ENCODE measurements around the gene TP53BP1.

- TF ChIP-seq ZNF775 (CRISPR knock-in tag; IDR thresholded peaks at IDR 0.05; ENCODE audit: borderline replicate concordance): no peak
- no peak for TF ChIP-seq SETDB1 (CRISPR knock-in tag; IDR thresholded peaks at IDR 0.05; ENCODE audit: borderline replicate concordance)
- TF ChIP-seq CTCF (CRISPR knock-in tag; IDR thresholded peaks at IDR 0.05): no peak
- TF ChIP-seq CEBPZ (IDR thresholded peaks at IDR 0.05; ENCODE audit: low read length): no peak
- TF ChIP-seq, protein P1, sequence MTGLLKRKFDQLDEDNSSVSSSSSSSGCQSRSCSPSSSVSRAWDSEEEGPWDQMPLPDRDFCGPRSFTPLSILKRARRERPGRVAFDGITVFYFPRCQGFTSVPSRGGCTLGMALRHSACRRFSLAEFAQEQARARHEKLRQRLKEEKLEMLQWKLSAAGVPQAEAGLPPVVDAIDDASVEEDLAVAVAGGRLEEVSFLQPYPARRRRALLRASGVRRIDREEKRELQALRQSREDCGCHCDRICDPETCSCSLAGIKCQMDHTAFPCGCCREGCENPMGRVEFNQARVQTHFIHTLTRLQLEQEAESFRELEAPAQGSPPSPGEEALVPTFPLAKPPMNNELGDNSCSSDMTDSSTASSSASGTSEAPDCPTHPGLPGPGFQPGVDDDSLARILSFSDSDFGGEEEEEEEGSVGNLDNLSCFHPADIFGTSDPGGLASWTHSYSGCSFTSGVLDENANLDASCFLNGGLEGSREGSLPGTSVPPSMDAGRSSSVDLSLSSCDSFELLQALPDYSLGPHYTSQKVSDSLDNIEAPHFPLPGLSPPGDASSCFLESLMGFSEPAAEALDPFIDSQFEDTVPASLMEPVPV (CRISPR knock-in tag; IDR thresholded peaks at IDR 0.05): no peak
- TF ChIP-seq MAX (IDR thresholded peaks at IDR 0.05): no peak
- no peak for TF ChIP-seq HDAC6 (IDR thresholded peaks at IDR 0.05; ENCODE audit: low read depth, low read length)
- no peak for TF ChIP-seq SUZ12 (IDR thresholded peaks at IDR 0.05; ENCODE audit: low read depth, low read length)
- TF ChIP-seq MEIS1 (CRISPR knock-in tag; IDR thresholded peaks at IDR 0.05; ENCODE audit: borderline replicate concordance): no peak
- TF ChIP-seq SNRNP70 (IDR thresholded peaks at IDR 0.05; ENCODE audit: low read depth, low read length): no peak
These were observed 122.5 kb downstream of the TP53BP1 start for GRCh38 chr15:43370310-43370974.

All from HepG2 (cell line).